GM11168 (cell line): ENCODE measurements around the gene AFF1.
"Not testable (repeated sequence)": the region's sequence is repeated elsewhere in the genome, so short reads cannot be mapped to it uniquely, and the experiment has no call there.

Experiments
- in situ Hi-C: fragments of 300-500 bp; cut with MboI; formaldehyde crosslinking; loops from one replicate; pipeline ENCODE4 v1.12.0; 2022; ENCODE audit warnings: low sequenced_read_pairs; ENCODE audit not compliant: unreplicated experiment

AFF1 gene

DNA sequence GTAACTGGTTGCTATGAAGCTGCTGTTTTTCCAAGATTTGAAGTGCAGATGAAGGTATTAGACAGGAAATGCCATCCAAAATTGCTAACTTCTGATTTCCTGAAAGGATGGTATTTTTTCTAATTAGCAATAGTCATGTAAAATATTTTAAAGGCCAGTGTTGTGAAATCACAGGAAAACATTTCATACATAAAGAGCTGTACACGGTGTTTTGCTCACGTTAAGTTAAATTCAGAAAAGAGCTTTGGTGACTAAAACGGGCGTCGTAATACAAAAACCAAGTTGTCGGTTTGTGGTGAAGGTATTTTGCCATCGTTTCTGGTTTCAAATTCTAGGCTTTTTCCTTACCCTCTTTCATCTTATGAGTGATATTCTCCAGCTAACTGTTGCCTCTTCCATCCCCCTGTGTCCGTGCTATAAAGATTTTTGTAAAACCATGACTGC lies 39.8 kb downstream of the AFF1 start:
- in situ Hi-C loops, result no loop called here

DNA sequence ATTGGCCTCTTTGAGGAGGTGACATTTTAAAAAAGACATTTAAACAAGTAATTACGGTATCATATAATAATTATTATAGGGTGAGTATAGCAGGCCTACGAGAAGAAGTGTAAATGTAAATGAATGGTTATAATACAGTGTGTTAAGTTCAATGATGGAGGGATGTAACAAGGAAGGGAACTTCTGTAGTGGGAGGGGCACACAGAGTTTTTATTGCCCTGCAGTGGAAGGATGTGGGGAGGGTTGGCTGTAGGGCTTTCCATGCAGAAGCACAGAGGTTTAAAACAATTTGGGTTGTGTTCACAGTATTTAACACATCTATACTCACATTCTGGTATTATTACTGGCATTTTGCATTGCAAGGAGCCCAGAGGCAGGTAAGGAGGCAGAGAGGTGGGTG lies 41.1 kb downstream of the AFF1 start:
- in situ Hi-C loops, result no loop called here

DNA sequence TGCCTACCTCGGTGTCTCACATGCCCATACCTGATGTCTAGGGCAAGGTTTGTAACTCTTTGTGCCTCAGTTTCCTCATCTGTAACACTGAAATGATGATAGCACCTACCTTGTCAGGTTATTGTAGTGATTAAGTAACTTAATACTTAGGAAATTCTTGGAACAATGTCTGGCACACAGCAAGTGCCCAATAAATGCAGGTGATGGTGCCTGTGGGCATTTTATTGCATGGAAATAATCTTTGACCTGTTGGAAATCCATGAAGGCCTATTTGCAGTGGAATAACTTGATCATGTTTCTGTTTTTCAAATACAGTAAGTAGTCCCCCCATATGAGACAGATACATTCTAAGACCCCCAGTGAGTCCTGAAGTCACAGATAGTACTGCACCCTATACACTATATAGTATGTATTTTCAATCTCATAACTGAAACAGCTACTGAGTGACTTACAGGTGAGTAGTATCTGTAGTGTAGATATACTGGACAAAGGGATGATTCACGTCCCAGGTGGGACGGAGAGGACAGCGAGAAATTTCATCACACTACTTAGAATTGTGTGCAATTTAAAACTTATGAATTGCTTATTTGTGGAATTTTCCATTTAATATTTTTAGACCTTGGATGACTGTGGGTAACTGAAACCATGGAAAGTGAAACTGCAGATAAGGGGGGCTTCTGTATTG lies 42.1 kb downstream of the AFF1 start:
- in situ Hi-C loops, result no loop called here

DNA sequence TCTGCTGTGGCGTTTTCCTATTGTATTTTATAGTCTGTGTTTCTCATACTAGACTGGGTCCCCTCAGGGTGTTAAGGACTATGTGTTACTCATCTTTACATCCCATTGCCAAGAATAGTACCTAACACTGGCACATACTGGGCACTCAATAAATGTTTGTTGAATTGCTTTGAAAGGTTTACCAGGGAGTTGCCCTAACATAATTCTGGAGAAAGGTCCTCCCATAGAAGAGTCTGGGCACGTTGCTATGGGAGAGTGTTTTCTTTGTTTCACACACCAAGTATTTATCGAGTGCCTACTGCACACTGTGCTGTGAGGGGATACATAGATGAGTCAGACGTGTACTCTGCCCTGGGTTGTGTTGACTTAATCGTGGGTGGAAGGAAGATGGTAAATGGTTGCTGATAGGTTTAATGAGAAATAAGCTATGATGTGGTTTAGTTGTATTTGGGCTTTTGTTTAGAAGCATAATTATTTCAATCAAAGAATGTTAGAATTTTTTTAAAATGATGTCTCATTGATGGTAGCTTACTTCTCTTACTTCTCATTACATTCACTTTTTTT lies 42.9 kb downstream of the AFF1 start:
- in situ Hi-C loops, result no loop called here

DNA sequence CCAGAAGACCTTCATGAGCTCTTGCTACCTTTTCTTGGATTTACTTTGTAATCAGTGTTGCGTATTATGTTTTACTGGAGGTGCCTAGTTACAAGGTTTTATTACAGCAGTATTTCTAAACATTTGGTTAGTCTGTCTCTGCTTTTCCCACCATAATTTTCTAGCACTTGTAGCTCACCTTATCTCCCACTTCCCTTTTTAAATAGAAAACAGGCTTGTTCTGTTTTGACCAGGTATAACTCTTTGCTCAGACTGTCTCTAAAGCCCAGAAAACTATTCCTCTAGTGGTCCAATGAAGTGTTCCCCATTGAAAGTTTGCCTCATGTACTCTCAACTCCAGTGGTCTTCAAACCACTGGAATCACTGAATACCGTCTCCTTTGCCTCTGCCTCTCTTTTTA lies 43.9 kb downstream of the AFF1 start:
- in situ Hi-C loops, result no loop called here

DNA sequence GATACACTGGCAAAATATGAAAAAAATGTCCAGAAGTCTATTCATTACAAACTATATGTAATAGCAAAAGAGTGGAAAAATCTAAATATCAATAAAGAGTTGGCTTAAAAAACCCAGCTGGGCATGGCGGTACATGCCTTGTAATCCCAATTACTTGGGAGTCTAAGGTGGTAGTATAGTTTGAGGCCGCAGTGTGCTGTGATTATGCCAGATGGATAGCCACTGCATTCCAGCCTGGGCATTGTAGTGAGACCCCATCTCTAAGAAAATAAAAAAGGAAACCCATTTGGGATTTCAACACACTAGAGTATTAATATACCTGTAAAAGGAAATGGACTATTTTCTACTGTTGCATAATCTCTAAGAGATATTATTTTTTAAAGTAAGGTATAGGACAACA lies 45.4 kb downstream of the AFF1 start:
- in situ Hi-C loops, result no loop called here

DNA sequence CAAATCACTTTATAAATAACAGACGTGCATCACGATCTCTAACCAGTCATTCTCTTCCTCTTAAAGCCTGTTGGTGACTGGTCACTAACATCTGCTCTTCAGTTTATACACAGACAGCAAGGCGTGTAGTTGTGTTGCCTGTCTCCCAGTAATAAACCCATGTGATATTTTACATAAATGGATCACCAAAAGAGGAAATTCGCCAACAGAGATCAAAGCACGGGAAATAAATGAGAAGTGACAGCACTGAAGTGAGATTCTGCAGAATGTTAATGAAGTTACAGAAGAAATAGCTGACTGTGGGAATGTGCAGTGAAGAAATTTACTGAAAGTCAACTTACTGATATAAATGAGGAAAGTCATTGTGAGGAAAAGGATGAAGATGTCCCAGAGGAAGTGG lies 47.0 kb downstream of the AFF1 start:
- in situ Hi-C loops, result no loop called here

DNA sequence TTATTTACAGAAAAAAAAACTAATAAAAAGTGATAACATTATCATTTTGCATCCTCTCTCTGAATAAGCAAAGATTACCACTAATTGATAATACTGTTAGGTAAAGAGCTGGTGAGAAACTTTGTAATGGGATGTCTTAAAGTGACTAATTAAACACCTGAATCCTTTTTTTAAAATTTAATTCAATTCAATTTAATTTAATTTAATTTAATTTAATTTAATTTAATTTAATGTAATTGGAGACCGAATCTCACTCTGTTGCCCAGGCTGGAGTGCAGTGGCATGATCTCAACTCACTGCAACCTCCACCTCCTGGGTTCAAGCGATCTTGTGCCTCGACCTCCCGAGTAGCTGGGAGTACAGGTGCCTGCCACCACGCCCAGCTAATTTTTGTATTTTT lies 51.0 kb downstream of the AFF1 start:
- in situ Hi-C loops, result not testable (repeated sequence)

DNA sequence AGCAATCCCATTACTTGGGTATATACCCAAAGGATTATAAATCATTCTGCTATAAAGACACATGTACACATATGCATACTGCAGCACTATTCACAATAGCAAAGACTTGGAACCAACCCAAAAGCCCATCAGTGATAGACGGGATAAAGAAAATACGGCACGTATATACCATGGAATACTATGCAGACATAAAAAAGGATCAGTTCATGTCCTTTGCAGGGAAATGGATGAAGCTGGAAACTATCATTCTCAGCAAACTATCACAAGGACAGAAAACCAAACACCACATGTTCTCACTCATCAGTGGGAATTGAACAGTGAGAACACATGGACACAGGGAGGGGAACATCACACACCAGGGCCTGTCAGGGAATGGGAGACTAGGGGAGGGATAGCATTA lies 54.8 kb downstream of the AFF1 start:
- in situ Hi-C loops, result not testable (repeated sequence)

DNA sequence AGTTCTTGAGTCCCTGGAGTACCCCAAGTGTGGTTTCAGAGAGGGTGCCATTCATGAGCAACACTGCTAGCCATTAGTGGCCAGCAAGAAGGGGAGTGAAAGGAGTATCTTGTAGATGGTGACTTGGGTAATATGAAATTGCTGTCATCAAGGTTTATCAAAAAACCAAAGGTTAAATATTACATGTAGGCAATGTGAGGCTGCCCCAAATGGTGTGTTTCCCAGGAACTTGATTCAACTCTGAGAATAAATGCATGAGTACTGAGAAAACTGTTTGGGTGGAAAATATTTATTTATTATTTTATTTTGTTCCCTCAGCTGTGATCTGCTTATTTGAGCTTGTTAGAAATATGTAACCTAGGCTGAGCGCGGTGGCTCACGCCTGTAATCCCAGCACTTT lies 55.7 kb downstream of the AFF1 start:
- in situ Hi-C loops, result no loop called here

DNA sequence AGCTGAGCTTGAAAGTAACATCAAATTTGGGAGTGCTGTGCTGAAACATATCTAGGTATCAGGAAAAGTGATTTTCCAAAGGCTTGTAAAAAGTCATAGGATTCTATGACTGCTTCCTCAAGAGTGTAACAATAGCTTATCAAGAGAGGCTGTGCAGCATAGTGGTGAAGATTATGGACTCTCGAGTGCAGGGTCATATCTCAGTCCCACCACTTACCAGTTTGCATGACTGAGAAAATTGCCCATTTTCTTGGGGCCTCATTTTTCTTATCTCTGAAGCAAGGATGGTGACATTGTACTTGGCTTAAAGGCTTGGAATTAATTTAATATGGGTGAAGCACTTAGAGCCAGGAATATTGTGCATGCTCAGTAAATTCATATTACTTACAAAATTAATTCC lies 57.2 kb downstream of the AFF1 start:
- in situ Hi-C loops, result no loop called here

DNA sequence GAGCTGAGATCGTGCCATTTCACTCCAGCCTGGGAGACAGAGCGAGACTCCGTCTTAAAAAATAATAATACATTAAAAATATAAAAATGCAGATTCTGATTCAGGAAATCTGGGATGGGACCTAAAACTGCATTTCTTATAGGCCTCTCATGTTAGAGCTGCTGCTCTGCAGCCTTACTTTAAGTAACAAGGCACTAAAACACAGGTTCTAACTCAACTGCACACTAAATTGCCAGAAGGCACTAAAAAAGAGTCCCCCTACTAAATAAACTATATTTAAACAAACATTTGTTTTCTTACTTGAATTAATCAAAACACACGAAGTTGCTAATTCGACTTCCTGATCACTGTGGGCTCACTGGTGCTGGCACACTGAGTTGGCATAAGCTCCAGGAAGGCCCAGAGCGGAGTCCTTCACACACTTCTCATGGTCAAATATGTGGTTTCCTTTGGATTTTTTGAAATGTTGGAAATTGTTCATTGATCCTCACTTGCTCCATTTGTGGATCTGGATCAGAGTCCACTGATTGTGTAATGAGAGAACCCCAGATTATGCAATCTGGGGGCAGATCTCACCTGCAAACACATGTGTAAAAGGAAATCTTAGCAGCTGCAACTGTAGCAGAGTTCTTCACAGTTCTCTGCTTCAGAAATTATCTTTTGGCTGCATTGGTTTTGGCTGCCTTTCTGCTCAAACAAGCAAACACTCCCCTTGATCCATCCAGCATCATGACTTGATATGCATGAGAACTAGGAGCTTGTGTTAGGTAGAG lies 59.3 kb downstream of the AFF1 start:
- in situ Hi-C loops, result no loop called here

DNA sequence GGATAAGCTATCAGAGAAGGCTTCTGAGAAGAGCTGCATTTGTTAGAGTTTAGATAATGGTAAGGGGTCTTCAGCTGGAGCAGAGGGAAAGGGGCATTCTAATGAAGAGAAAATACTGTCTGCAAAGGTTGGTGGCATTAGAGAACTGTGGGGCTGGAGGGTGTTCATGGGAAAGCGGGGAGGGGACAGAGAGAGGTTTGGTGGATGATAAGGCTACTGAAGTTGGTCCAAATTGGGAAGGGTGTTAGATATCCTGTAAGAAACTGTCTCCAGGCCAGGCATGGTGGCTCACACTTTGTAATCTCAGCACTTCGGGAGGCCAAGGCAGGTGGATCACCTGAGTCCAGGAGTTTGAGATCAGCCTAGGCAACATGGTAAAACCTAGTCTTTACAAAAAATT lies 59.9 kb downstream of the AFF1 start:
- in situ Hi-C loops, result no loop called here

DNA sequence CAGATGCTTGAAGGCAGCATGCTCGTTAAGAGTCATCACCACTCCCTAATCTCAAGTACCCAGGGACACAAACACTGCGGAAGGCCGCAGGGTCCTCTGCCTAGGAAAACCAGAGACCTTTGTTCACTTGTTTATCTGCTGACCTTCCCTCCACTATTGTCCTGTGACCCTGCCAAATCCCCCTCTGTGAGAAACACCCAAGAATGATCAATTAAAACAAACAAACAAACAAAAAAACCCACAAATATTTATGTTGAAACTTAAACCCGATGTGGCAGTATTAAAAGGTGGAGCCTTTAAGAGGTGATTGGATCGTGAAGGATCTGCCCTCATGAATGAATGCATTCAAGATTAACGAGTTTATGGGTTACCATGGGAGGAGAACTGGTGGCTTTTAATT lies 61.7 kb downstream of the AFF1 start:
- in situ Hi-C loops, result not testable (repeated sequence)

DNA sequence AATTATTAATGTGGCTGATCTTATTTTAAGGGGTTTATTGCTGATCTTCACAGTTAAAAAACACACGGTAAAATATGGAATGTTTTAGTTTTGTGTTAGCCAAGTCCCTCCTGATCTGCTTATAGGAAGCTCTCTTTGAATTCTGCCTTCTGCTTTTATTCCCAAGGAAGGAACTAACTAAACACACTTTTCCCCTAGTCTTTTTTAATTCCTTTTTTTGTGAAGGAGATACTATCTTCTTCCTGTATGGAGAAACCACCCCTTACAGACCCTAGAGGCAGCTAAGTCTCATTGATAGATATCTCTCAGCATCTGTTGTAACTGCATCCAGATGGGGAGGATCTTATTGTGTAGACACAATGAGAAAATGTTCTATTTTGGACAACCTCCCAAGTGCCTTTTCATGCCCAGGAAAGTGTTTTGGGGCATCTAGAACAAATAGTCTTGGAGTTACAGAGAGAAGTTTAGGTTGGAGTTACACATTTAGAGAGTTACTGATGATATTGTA lies 64.4 kb downstream of the AFF1 start:
- in situ Hi-C loops, result no loop called here

DNA sequence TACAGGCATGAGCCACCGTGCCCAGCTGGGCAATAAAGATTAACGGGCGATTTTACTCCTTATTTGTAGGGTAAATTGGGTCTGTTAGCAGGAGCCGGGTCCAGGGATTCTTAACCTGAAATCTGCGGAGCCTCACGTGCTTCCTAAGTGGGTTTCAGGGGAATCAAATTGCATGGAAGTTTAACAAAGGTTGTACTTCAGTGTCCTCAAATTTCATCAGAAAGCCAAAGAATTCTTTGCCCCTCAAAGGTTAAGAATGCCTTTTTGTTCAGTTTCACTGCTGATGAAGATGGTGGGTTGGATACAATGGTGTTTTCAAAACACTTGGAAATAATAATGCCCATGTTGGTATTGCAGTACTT lies 67.9 kb downstream of the AFF1 start:
- in situ Hi-C loops, result no loop called here

DNA sequence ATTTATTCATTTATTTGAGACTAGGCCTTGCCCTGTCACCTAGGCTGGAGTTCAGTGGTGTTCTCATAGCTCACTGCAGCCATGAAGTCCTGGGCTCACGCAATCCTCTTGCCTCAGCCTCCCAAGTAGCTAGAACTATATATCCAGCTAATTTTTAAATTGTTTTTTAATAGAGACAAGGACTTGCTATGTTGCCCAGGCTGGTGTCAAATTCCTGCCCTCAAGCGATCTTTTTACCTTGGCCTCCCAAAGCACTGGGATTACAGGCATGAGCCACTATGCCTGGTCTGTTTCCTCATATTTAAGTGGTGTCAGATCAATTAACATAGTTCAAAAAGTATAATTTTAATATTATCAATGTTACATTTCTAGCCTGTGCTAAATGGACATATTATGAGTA lies 68.5 kb downstream of the AFF1 start:
- in situ Hi-C loops, result no loop called here

DNA sequence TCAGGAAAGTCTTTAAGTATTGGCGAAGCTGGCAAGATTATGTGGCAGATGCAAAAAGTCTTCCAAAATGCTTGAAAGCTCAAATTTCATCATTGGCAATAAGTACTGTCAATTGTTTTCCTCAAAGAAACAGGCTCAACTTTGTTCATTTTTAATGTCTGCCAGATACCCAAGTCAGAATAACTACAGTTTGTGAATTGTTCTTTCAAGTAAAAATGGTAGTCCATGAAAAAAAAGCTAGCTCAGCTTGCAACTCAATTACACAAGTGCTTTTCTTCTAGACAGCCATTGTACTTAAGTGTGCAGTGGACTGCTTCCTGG lies 70.5 kb downstream of the AFF1 start:
- in situ Hi-C loops, result no loop called here

DNA sequence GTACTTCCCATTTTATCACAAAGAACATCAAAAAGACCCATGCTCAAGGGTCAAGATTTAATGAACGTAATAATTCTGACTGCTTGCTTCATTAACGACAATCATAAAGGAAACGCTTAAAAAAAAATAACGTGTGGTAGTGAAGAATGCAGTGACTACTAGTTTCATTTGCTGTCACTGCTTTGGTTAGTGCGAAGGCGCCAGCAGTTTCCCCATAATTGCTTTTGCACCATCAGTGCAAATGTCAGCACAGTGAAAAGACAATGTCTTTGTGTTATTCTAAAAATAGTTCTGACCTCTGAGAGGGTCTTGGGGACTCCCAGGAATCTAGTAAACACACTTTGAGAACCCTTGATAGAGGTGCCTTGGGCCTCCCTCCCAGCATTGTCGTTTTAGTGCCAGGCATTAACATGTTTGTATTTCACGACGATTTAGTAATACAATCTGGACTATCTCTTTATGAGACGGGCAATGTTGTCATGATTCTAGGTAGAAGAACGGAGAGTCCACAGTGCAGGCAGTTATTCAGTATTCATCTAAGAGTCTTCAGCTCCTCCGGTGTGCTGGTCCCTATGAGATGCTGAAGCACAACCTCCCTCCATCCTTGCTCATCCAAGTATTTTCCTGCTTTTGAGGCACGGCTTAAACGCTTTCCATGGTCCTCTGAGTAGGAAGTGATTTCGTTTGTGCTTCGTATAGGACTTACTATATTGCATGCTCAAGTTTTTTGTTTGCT lies 71.0 kb downstream of the AFF1 start:
- in situ Hi-C loops, result no loop called here

DNA sequence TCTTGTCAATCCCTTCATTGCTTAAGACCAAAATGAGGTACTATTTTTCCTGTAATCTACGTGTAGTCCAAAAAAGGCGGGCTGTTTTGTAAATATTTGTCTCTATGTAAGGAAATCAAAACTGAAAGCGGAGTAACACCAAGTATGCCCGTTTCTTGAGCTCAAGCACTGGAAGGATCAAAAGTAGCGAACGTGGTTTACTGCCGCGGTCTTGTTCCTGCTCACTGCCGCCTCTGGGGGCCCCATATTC lies 71.5 kb downstream of the AFF1 start:
- in situ Hi-C loops, result no loop called here
